NCI-H128 (cell line): ENCODE measurements around the gene TINCR.
"Not testable (repeated sequence)": the region's sequence is repeated elsewhere in the genome, so short reads cannot be mapped to it uniquely, and the experiment has no call there.

Experiments
- DNase-seq: peaks from one replicate; lab custom pipeline; 2025; ENCODE audit not compliant: unreplicated experiment; lab: John Stamatoyannopoulos, UW

Gene TINCR

DNA sequence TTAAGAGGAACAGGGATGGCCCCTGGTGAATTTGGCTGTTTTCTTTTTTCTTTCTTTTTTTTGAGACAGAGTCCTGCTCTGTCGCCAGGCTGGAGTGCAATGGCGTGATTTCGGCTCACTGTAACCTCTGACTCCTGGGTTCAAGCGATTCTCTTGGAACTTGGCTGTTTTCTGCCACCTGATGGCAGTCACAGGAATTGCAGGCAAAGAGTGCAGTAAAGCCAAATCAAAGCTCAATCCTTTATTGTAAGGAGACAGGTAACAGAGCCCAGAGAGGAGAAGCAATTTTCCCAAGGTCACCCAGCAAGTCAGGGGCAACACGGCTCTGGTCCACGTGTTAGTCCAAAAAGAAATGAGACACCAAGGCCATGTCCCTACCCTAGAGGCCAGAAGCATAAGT lies 6.2 kb downstream of the TINCR start:
- no peak for DNase-seq

DNA sequence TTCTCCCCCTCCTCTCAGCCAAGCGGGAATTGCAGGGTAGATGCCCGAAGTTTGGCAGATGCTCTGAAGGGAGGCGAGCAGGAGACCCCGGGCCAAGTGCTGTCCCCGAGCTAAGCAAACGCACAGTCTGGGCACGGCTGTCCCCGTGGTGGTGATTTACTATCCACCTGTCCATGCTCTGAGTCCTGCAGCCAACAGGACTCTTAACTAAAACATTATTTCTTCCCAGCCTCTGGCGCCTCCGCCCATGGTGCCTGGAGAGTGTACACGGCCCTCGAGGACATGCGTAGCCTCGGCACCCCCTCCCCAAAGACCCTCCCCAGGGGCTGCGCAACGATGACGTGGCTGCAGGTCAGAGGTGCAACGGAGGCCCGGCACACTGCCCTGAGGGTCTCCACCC lies 7.6 kb downstream of the TINCR start:
- DNase-seq, result no peak

DNA sequence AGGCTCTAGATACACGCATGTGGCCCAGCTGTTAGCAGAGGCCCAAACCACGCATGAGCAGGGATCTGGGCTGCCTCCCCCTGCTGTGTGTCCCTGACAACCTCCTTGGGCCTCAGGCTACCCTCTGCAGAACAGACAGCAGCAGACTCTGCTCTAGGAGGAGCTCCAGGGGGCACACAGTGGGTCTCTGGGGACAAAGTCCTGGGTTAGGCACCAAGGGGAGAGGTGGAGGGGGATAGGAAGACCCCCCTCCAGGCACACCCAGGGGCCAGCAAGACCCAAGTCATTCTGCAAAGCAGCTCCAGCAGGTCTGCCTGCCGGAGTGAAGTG lies 8.0 kb downstream of the TINCR start:
- no peak for DNase-seq

DNA sequence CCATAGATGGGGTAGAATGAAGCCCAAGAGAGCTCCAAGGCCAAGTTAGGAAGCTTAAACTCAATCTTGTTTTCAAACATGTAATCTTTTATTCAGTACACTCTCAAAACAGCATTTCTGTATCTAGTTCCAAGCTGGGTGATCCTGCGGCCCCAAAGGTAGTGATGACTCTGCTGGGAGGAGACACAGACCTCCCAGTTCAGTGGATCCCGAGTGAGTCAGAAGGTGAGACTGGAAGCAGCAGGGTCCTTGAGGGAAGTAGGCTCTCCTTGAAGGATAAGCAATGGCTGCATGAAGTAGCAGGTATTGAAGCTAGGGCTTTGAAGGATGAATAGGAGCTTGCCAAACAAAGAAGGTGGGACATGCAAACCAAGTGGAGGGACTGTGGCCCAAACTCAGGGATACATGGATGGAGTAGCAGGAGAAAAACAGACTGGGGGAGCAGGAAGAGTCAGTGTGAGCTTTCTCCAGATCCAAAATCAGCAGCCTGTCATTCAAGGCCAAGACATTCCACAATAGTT lies 9.6 kb downstream of the TINCR start:
- DNase-seq, result no peak

DNA sequence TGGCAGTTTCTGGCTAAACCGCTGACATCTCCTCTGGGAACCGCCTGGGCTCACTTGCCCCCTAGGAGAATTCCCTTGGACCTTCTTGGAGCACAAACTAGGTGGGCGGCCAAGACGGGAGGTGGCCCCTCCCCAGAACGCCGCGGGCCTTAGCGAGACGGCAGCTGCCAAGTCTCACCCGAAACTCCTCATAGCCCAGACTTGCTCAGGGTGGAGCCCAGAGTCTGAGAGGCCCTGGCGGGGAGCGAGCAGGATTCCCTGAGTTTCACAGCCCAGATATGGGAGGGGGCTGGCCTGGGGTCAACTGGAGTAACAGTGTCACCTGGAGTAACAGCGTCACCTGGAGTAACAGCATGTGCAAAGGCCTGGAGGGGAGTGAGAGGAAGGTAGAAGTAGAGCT lies 10.1 kb downstream of the TINCR start:
- no peak for DNase-seq

DNA sequence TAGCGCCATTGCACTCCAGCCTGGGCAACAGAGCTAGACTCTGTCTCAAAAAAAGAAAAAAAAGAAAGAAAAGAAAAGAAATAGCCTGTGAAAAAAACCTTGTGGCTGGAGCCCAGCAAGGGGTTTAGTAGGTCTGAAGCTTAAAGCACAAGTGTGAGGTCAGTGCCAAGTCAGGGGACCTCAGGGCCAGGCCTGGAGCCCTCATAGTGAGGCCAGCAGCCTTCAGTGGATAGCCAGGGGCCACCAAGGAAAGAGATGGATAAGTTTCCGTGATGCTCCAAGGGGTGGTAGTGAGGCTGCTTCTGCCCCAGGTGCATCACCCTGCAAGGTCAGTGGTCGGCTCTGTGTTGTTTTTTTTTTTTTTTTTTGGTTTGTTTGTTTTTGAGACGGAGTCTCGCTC lies 12.9 kb downstream of the TINCR start:
- DNase-seq, result no peak

DNA sequence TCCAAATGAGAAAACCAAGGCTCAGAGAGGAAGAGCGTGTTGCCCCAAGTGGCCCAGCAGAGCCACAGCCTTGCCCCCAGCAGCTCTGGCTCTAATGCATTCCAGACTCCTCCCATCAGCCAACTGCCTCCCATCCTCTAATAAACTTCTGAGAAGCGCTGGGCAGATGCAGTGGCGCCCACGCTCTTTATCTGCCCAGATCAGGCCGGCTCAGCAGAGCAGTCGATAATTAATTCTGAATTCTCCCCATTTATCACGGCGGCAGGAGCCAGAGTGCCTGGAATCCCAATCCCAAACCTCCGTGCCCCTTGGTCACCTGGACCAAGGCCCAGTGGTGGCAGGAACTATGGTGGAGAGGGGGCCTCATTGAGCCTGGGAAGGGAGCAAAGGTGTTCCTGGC lies 13.9 kb downstream of the TINCR start:
- DNase-seq, result no peak

DNA sequence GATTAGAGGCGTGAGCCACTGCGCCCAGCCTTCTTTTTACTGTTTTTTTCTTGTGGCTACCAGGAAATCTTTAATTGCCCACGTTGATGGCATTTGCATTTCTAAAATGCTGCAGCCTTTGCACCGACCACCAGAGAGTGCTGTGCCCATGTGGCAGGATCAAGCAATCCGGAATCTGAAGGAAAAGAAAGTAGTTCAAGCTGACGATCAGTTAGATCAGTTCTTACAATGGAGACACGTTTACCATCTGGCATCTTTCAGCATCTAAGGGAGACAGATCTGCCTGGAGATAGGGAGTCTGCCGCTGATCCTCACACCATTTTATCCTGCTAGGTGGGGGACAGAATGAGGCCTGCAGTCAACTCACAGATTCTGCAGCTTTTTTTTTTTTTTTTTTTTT lies 19.9 kb downstream of the TINCR start:
- no peak for DNase-seq

DNA sequence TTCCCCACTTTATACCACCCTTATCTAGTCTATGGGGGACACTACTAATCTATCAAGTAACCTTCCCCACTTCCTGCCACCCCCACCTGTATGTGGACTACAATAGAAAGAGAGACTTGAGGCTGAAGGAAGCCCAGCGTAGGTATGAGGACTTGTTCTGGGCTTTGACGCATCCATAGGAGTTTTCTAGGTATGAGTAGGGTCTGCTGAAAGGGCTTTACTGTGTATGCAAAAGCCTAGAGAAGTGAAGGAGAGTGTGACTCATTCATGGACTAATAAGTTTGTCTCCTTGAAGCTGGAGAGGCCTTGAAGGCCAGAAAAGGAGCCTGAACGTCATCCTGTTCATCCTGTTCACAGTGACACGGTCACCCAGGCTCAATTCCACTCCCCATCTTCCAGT lies 21.8 kb downstream of the TINCR start:
- DNase-seq, result no peak

DNA sequence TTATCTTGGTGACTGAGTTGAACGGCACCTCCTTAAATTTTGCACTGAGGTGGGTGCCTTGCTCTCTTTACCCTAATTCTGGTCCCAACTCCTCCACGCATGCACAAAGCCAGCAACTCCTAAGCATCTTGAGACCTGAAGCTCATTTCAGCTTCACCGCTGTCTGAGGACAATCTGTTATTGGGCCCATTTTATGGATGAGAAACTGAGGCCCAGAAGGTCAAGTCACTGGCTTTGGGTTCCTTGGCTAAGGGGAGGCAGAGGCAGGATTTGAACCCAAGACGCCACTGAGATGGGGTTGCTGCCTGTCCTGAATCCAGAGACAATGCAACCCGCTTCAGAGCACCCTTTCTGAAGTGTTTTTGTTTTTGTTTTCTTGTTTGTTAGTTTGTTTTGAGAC lies 22.7 kb downstream of the TINCR start:
- DNase-seq, result no peak

DNA sequence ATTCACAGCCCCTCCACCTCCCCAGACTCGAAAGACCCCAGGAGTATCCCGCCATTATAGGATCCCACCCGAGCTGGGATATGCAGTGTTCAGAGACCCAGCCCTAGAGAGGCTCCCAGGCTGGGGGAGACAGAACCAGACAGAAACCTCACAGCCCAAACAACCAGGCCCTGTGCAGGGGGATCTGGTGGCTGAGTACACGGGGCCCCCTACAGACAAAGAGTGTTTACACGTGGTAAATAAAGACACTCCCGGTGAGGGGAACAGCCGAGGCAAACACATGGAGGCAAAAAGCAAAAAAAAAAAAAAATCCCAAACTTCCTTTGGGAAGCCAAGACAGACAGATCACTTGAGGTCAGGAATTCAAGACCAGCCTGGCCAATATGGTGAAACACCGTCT lies 25.1 kb downstream of the TINCR start:
- no peak for DNase-seq

DNA sequence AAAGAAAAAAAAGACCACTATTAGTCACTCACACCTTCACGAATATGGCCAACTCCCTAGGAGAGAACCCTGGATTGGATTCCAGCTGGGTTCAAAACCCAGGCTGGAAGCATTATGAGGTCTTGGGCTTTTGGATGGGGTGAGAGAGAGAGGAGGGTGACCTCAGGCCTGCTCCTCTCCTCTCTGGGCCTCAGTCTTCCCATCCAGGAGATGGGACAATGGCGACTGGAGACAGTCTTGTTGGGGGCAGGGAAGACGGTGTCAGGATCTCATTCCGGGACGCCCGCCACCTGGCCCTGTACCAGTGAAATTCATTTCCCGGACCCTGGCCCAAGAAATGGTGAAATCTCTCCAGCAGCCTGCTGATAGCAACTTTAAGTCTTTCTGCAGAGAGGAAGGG lies 26.3 kb downstream of the TINCR start:
- DNase-seq, result no peak

DNA sequence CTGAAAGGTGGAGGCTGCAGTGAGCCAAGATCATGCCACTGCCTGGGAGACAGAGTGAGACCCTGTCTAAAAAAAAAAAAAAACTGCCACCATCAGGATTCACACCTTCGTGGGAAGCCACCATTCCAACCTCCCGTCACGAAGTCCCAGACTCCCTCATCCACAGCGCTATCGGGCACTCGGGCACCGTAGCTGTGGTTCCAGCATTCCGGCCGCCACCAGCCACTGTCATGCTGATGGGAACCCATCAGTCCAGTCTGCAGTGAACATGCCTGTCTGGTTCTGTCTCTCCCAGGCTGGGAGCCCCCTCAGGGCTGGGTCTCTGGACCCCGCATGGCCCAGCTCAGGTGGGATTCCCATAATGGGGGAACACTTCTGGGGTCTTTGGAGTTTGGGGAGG lies 27.5 kb downstream of the TINCR start:
- DNase-seq, result no peak

DNA sequence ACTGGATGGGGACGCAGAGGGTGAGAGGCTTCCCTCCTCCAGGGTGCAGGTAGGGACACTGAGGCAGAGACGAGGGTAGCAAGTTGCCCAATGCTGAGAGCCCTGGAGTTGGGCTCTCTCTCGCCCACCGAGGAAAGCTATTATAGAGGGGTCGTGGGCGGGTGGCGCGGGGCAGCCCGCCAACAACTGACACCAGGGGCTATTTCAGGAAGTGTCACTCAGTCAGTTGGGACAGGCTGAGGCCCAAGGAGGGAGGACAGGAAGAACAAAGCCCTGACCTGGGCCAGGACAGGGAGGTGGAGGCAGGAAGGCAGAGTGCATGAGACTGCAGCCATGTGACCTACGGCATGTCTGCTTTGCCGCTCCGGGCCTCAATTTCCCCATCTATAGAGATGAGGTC lies 29.9 kb downstream of the TINCR start:
- no peak for DNase-seq

DNA sequence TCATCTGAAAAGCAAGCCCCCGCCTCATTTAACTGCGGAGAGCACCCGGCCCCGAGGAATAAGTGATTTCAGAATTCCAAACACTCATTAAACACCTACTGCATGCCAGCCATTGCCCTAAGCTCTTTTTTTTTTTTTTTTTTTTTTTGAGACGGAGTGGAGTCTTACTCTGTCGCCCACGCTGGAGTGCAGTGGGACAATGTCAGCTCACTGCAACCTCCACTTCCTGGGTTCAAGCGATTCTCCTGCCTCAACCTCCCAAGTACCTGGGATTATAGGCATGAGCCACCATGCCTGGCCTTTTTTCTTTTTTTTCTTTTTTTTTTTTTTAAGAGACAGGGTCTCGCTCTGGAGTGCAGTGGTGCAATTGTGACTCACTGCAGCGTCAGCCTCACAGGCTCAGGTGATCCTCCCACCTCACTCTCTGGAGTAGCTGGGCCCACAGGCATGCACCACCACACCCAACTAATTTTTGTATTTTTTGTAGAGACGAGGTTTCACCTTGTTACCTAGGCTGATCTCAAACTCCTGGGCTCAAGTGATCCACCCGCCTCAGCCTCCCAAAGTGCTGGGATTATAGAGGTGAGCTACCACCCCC lies 30.7 kb downstream of the TINCR start:
- DNase-seq, result not testable (repeated sequence)

DNA sequence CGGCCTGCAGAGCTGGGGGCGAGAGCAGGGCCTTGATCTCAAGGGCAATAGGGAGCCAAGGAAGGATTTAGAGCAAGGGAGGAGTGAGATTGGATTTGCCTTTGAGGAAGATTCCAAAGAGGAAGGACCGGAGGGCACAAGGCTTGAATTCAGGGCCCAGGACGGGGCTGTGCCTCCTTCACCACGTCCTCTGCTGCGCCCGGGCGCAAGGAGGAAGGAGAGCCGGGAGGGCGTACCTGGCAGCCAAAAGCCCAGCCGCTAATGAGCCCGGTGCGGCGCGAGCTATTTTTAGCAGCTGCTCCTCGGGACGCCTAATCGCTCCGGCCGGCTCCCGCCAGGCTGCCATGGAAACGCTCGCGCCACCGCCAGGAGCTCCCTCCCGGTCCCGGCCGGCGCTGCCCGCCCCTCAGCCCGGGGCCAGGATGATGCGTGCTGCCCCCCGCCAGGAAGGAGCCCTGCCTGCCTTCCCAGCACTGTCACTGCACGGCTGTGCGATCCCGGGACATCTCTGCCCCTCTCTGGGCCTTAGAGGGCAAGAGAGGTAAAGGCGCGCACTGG lies 31.3 kb downstream of the TINCR start:
- no peak for DNase-seq

DNA sequence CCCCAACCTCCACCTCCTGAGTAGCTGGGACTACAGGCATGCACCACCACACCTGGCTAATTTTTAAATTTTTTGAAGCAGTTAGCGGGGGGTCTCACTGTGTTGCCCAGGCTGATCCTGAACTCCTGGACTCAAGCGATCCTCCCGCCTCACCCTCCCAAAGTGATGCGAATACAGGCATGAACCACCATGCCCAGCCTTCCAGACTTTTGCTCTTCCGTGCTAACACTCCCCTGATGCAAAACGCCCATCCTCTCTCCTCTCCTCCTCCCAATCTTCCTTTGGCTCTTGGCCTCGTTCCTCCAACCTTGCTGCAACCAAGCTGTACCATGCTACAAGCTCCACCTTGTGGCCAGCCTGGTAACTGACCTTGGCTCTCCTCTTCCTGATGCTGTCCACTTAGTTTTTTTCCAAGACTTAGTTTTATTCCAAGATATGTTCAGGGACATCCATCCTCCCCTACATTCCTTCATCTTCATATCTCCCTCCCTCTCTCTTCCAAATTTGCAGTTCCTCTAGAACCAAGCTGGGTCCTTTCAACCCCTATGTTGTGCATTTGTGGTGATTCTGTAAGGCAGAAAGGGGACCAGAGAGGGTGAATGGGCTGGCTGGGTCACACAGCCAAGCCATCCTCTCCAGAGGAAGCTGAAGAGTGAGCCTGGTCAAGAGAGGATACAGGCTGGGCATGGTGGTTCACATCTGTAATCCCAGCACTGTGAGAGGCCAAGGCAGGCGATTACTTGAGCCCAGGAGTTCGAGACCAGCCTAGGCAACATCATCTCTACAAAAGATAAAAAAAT lies 32.8 kb downstream of the TINCR start:
- no peak for DNase-seq

DNA sequence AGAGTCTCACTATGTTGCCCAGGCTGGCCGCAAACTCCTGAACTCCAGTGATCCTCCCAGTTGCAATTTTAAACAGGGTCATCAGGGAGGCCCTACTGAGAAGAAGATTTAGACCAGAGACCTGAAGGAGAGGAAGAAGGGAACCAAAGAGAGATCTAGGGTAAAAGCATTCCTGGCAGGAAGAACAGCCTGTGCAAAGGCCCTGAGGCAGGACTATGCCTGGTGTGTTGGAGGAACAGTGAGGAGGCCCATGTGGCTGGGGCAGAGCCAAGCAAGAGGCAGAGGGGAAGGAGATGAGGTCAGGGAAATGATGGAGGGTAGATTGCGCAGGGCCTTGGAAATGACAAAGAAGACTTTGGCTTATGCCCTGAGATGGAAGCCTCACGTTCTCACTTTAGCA lies 34.5 kb downstream of the TINCR start:
- no peak for DNase-seq

DNA sequence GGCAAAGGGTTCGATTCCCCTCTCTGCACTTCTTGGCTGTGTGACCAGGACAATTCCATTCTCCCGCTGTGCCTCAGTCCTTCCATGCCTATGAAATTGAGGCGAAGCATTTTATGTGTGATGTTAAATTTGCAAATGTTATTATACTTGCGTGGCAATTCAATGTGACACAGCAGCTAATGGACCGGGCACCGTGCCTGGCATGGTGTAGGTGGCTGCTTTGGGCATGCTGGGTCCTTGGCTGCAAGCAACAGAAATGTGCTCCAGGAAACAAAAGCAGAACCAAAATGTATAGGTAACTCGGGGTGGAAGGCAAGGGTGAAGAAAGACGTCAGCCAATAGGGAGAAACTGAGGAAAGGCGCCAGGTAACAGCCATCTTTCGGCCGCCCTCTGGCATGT lies 37.1 kb downstream of the TINCR start:
- DNase-seq, result no peak

DNA sequence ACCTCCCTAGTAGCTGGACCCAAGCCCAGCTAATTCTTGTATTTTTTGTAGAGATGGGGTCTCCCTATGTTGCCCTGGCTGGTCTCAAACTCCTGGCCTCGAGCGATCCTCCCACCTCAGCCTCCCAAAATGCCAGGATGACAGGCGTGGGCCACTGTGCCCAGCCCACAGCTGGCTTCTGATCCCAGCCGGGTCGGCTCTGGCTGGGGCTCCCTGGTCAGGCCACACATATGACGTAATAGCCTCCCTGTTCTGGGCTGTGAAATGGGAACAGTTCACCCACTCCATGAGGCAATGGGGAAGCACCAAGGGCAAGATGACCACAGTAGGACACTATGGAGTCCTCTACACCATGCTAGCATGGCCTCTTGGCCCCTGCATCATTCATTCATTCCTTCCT lies 41.1 kb downstream of the TINCR start:
- DNase-seq, result no peak

DNA sequence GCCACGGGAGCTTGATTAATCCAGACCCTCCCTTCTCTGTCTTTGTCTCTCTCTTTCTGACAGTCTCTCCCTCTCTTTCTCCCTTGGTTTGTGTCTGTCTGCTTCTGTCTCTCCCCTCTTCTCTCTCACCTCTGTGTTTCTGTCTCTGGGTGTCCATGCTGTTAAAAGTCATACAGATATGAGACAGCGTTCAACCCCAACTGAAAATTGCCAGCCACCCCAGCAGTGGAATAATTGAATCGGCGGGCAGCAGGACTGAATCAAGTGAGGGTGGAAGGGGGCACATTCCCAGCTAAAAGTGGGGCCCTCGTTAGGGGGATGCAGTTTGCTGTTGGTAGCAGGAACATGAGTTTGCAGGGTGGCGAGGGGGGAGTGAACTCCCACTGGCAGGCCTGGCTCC lies 43.7 kb downstream of the TINCR start:
- DNase-seq, result no peak

DNA sequence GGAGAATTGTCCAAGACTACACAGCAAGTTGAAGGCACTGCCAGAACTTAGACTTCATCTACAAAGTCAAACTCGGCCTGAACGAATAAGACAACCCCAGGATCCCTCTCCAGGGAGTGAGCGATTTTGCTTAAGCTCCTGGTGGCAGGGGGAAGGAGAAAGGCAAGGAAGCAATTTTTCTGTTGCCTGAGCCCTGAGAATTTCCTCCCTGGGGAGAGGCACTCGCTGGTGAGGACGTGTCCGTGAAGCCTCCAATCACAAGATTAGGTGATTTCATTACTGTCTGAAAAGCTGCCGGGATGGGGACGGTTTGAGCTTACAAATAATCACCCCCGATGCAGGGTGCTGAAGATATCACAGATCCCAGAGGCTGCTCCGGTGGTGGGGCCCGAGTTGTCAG lies 45.6 kb downstream of the TINCR start:
- DNase-seq, result no peak

DNA sequence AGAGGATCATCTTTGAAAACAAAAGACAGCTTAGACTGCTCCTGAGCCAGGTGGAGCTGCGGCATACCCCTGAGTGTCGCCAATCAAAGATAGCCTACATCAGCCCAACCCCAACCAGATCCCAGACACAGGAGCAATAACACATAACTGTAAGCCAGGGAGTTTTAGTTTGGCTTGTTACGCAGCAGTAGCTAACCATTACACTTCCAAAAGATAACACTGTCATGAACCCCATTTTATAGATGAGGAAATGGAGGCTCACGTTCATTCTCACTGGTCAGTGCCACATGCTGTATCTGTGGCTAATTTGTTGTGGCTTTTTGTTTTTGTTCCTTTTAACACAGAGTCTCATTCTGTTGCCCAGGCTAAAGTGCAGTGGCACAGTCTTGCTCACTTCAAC lies 47.3 kb downstream of the TINCR start:
- no peak for DNase-seq
